HepG2 (cell line): ENCODE measurements around the gene PRDM12. TPM values are rescaled to one million over a fixed set of nuclear protein-coding genes. Genes with fewer than 3 reads are reported as not detected.

ENCODE experiments used
- ATAC-seq: fragments of 200-7000 bp; cut with Tn5 transposase; 3 replicates; pipeline ENCODE4 v1.9.1; 2020; ENCODE audit warnings: mild to moderate bottlenecking, moderate library complexity
- BruUV-seq: library from RNA; stranded (reverse); fragments of 400-500 nt; replicated peaks from 2 replicates; lab custom pipeline; 2021; lab: Mats Ljungman, UMichigan
- CTCF ChIA-PET: fragments of 300-600 bp; formaldehyde crosslinking; extraction: SDS; loops from one replicate; lab custom pipeline; 2021; ENCODE audit warnings: low total read pairs, inconsistent platforms, low intra/inter-chr PET ratio; lab: Yijun Ruan, JAX
- POLR2A ChIA-PET: fragments of 350-600 bp; sonication (Branson Sonifier 250); formaldehyde crosslinking; loops from one replicate; lab custom pipeline; 2020; ENCODE audit warnings: antibody characterized with exemption, inconsistent platforms; lab: Yijun Ruan, JAX
- DNase-seq: peaks from one replicate; pipeline ENCODE4 v3.0.0-alpha.2; 2015; ENCODE audit warnings: low spot score
- FAIRE-seq: peaks from 3 replicates; lab custom pipeline; 2011; peaks lifted over from hg19 to GRCh38; lab: Jason Lieb, UNC
- H2AFZ ChIP-seq: one replicate; pipeline ENCODE4 v1.6.1; 2011; ENCODE audit warnings: low read length, inconsistent platforms
- H3K27ac ChIP-seq: fragments of 300-600 bp; 3 replicates; pipeline ENCODE4 v1.8.0; 2011; ENCODE audit warnings: mixed run types, mild to moderate bottlenecking, mixed read lengths, low read length, inconsistent platforms; ENCODE audit not compliant: insufficient read depth; ENCODE audit errors: extremely low read length
- H3K27me3 ChIP-seq, 2 experiments: fragments of 200-600 bp in 1 of 2; 2 replicates in 1 of 2; 3 replicates in 1 of 2; pipeline versions ENCODE4 v1.6.0 to v1.8.0; 2011; ENCODE audit warnings: low read length in 2 of 2, mild to moderate bottlenecking in 2 of 2, moderate library complexity in 2 of 2, inconsistent platforms in 1 of 2; ENCODE audit not compliant: insufficient read depth in 2 of 2, control insufficient read depth in 1 of 2
- H3K36me3 ChIP-seq, 2 experiments: fragments of 200-600 bp in 1 of 2; replicated peaks in 1 of 2; 2 replicates in 1 of 2; 3 replicates in 1 of 2; pipeline versions ENCODE4 v1.5.1 to v1.8.0; 2011; ENCODE audit warnings: low read length in 2 of 2, inconsistent platforms in 1 of 2; ENCODE audit not compliant: insufficient read depth in 2 of 2, control insufficient read depth in 1 of 2
- H3K4me1 ChIP-seq: 2 replicates; pipeline ENCODE4 v1.5.1; 2012; ENCODE audit warnings: low read length, inconsistent platforms; ENCODE audit not compliant: insufficient read depth
- H3K4me2 ChIP-seq: 2 replicates; pipeline ENCODE4 v1.6.0; 2011; ENCODE audit warnings: low read depth, low read length, inconsistent platforms
- H3K4me3 ChIP-seq, 3 experiments: fragments of 200-600 bp in 1 of 3; sonication (generic), shearing (Covaris generic) in 1 of 3; replicated peaks in 1 of 3; 2 replicates each; pipeline ENCODE4 v1.5.1; 2011 to 2016; ENCODE audit warnings: low read length in 3 of 3, inconsistent platforms in 2 of 3, low read depth in 2 of 3, mild to moderate bottlenecking in 2 of 3, control low read depth in 1 of 3, mixed read lengths in 1 of 3; ENCODE audit not compliant: insufficient read depth in 1 of 3
- H3K79me2 ChIP-seq: one replicate; pipeline ENCODE4 v1.6.1; 2011; ENCODE audit warnings: low read length, inconsistent platforms; ENCODE audit not compliant: insufficient read depth
- H3K9ac ChIP-seq: 2 replicates; pipeline ENCODE4 v1.6.0; 2011; ENCODE audit warnings: mild to moderate bottlenecking, low read depth, low read length, inconsistent platforms; ENCODE audit not compliant: insufficient read depth
- H3K9me3 ChIP-seq: 2 replicates; pipeline ENCODE4 v1.5.1; 2012; ENCODE audit warnings: mild to moderate bottlenecking, low read length
- H4K20me1 ChIP-seq: 2 replicates; pipeline ENCODE4 v1.6.0; 2011; ENCODE audit warnings: inconsistent platforms, mild to moderate bottlenecking, low read length, moderate library complexity; ENCODE audit not compliant: insufficient read depth
- EHMT2 ChIP-seq: fragments of 200-600 bp; sonication (generic); IDR thresholded peaks from 2 replicates; pipeline ENCODE4 v1.7.0; 2017; ENCODE audit warnings: antibody characterized with exemption, low read depth, low read length, borderline replicate concordance
- HOXA5 ChIP-seq: sonication (generic); formaldehyde crosslinking; IDR thresholded peaks from 2 replicates; pipeline ENCODE4 v1.4.0; 2020; ENCODE audit warnings: missing genetic modification reagents
- WGBS: methylation state at CpG from one replicate; pipeline ENCODE4 v1.1.6; 2017; ENCODE audit warnings: low lambda C conversion rate; 5-methylcytosine and 5-hydroxymethylcytosine counted together
- in situ Hi-C: cut with HindIII; loops from 2 replicates; pipeline ENCODE4 v1.10.0; 2017; ENCODE audit warnings: low pct_unique_long_range_greater_than_20kb; ENCODE audit not compliant: extremely low pct_ligation_motif_present
- intact Hi-C: fragments of 100-400 bp; cut with micrococcal nuclease; formaldehyde crosslinking; loops from one replicate; pipeline ENCODE4 v1.10.0; 2022; ENCODE audit not compliant: unreplicated experiment
- polyA plus RNA-seq, 8 experiments: library from polyadenylated mRNA; depleted of rRNA in 3 of 8; stranded (reverse) in 7 of 8; unstranded in 1 of 8; fragments of >200 nt; fragmentation: Illumina TruSeq in 4 of 8; extraction: Trizol in 4 of 8; gene quantifications; 2 replicates each; pipeline versions ENCODE4 v1.2.1 to v1.2.3, GENCODE V29; 2011 to 2016; ENCODE audit warnings: low read depth in 4 of 8, missing spikeins in 1 of 8, mixed read lengths in 1 of 8; ENCODE audit not compliant: insufficient read depth in 1 of 8
- total RNA-seq, 5 experiments: library from RNA; depleted of rRNA; stranded (reverse); fragments of >200 nt; fragmentation: Illumina TruSeq; extraction: Trizol; gene quantifications; 2 replicates each; pipeline ENCODE4 v1.2.3, GENCODE V29; 2016; ENCODE audit warnings: low read depth in 1 of 5
- TF ChIP-seq, protein P1 (sequence below): sonication (generic); formaldehyde crosslinking; IDR thresholded peaks from 2 replicates; pipeline ENCODE4 v1.8.0; 2022; ENCODE audit warnings: missing genetic modification reagents, mild to moderate bottlenecking, moderate library complexity, borderline replicate concordance
- TF ChIP-seq, protein P2 (sequence below): sonication (generic); IDR thresholded peaks from 2 replicates; pipeline ENCODE4 v1.6.1; 2016; ENCODE audit warnings: low read depth, borderline replicate concordance

Gene PRDM12
- total and polyA plus RNA-seq, 2 of the 13 experiments (the other 11 are each of a cell fraction or from before 2014, with no cell fraction given) = 0.04 to 0.07 TPM

DNA sequence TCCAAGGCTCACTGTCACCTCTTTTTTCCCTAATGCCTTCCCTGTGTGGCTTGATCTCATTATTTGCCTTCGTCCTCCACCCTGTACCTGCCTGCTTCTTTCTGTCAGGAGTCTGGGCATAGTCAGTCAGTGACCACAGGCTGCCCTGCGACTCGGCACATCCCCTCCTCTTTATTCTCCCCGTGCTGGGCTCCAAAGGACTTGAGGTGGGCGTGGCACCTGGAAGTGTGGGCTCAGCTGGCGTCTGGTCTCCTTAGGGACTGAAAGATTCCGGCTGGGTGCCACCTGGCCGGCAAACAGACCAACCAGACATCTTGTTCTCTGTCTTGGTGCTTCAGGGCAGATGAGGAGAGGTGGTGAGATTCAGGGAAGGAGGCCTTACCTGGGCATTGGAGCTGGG is 29.6 kb upstream of the PRDM12 start (continued):
- TF ChIP-seq EHMT2 = no peak

DNA sequence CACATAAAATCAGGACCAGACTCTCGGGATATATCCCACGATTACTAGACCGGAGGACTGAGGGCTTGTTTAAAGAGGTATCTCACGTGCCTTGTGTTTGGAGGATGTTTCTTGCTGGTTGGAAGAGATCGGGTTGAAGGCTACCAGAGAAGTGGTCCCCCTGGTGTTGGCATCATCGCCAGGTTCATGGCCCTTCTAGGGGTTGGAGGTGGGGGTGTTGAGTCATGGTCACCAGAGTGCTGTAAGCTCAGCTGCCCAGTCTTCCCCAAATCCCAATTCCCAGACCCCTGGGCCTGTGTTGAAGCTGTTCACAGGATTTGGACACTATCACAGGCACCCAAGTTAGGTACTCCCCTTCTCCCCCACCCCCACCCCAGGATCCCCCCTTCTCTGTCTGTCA is 29.1 kb upstream of the PRDM12 start:
- no peak for ATAC-seq

More for the DNA sequence above, 29.1 kb upstream of the PRDM12 start:
- no peak overlapping the region for H2AFZ ChIP-seq
- no peak overlapping the region for H3K27ac ChIP-seq
- H3K36me3 ChIP-seq = peaks cover 40 to 67% of the 10 kb centered on the region in 2 experiments; a peak in 4 of 5 replicates
- in situ Hi-C loops (no loop called here), intact Hi-C loops (no loop called here)
- H4K20me1 ChIP-seq = peaks cover 2% of the 10 kb centered on the region; the same call in 1 of the 2 replicates
- no peak overlapping the region for H3K9ac ChIP-seq
- no peak for TF ChIP-seq HOXA5 (CRISPR knock-in tag)
- TF ChIP-seq, protein P1, sequence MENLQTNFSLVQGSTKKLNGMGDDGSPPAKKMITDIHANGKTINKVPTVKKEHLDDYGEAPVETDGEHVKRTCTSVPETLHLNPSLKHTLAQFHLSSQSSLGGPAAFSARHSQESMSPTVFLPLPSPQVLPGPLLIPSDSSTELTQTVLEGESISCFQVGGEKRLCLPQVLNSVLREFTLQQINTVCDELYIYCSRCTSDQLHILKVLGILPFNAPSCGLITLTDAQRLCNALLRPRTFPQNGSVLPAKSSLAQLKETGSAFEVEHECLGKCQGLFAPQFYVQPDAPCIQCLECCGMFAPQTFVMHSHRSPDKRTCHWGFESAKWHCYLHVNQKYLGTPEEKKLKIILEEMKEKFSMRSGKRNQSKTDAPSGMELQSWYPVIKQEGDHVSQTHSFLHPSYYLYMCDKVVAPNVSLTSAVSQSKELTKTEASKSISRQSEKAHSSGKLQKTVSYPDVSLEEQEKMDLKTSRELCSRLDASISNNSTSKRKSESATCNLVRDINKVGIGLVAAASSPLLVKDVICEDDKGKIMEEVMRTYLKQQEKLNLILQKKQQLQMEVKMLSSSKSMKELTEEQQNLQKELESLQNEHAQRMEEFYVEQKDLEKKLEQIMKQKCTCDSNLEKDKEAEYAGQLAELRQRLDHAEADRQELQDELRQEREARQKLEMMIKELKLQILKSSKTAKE (CRISPR knock-in tag) = no peak
- TF ChIP-seq, protein P2, sequence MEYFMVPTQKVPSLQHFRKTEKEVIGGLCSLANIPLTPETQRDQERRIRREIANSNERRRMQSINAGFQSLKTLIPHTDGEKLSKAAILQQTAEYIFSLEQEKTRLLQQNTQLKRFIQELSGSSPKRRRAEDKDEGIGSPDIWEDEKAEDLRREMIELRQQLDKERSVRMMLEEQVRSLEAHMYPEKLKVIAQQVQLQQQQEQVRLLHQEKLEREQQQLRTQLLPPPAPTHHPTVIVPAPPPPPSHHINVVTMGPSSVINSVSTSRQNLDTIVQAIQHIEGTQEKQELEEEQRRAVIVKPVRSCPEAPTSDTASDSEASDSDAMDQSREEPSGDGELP = no peak
- H3K27me3 ChIP-seq = no peaks in the 10 kb centered on the region
- ChIA-PET CTCF (no interaction called here), POLR2A (no interaction called here)
- DNase-seq = no peak
- H3K4me2 ChIP-seq = no peak overlapping the region
- FAIRE-seq = no peak
- no peaks in the 10 kb centered on the region for H3K4me1 ChIP-seq
- no peaks in the 10 kb centered on the region for H3K79me2 ChIP-seq
- no peak overlapping the region for H3K4me3 ChIP-seq
- no TSS peak for BruUV-seq
- WGBS = 96% methylated on average over 4 of the region's 6 CpGs
- no peaks in the 10 kb centered on the region for H3K9me3 ChIP-seq
